ENCODE results near the gene THSD7B. TPM values are rescaled to one million over a fixed set of nuclear protein-coding genes. Genes with fewer than 3 reads are reported as not detected.

The THSD7B gene
- total RNA-seq, 1 donor from 2014 or later: 12.0 TPM

GRCh38 chr2:137180012-137180411, 414.7 kb downstream of the THSD7B start:
- no peak for DNase-seq (ENCODE audit: low spot score, unreplicated experiment)
- Mint-ChIP-seq H3K4me3 (ENCODE audit: low read depth) (no peak overlapping the region), H3K4me1 (ENCODE audit: low read depth) (no peaks in the 10 kb centered on the region), H3K27ac (no peak overlapping the region), H3K9me3 (ENCODE audit: low read depth) (no peaks in the 10 kb centered on the region), H3K36me3 (ENCODE audit: insufficient read depth) (no peaks in the 10 kb centered on the region), H3K27me3 (no peaks in the 10 kb centered on the region)
- no peak for TF ChIP-seq CTCF (IDR thresholded peaks at IDR 0.05; ENCODE audit: unreplicated experiment)

DNA sequence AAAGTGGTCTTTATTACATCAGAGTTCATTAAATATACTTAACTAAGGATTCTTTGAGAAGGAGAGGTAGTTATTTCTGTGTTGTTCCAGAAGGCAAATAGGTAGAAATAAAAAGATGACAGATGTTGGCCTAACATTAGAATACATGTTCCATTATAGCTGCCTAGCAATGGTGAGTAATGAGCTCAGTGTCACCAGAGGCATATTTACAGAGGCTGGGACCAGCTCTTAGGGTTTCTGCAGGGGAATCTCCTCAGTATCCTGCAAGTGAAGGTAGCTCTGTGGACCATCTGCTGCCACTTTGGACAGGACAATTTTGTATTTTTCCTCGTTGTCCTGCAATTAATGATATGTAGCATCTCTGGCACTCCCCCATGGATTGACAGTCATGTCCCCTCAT, 416.0 kb downstream of the THSD7B start:
- no peaks in the 10 kb centered on the region for H3K4me1 Mint-ChIP-seq (ENCODE audit: low read depth)
- DNase-seq (ENCODE audit: low spot score, unreplicated experiment): no peak
- H3K4me3 Mint-ChIP-seq (ENCODE audit: low read depth): no peak overlapping the region
- no peak overlapping the region for H3K27ac Mint-ChIP-seq
- no peaks in the 10 kb centered on the region for H3K9me3 Mint-ChIP-seq (ENCODE audit: low read depth)
- H3K27me3 Mint-ChIP-seq: no peaks in the 10 kb centered on the region
- H3K36me3 Mint-ChIP-seq (ENCODE audit: insufficient read depth): no peaks in the 10 kb centered on the region
- TF ChIP-seq CTCF (IDR thresholded peaks at IDR 0.05; ENCODE audit: unreplicated experiment): no peak

- no peaks in the 10 kb centered on the region for H3K9me3 Mint-ChIP-seq (ENCODE audit: low read depth)
- no peak overlapping the region for H3K4me3 Mint-ChIP-seq (ENCODE audit: low read depth)
- no peak for DNase-seq (ENCODE audit: low spot score, unreplicated experiment)
- H3K27ac Mint-ChIP-seq: no peak overlapping the region
- no peaks in the 10 kb centered on the region for H3K4me1 Mint-ChIP-seq (ENCODE audit: low read depth)
- TF ChIP-seq CTCF (IDR thresholded peaks at IDR 0.05; ENCODE audit: unreplicated experiment): no peak
- no peaks in the 10 kb centered on the region for H3K36me3 Mint-ChIP-seq (ENCODE audit: insufficient read depth)
- no peaks in the 10 kb centered on the region for H3K27me3 Mint-ChIP-seq
These were observed 416.7 kb downstream of the THSD7B start for GRCh38 chr2:137182071-137182470.

GRCh38 chr2:137183206-137183898, 418.0 kb downstream of the THSD7B start:
- no peak for DNase-seq (ENCODE audit: low spot score, unreplicated experiment)
- no peaks in the 10 kb centered on the region for H3K36me3 Mint-ChIP-seq (ENCODE audit: insufficient read depth)
- H3K27me3 Mint-ChIP-seq: no peaks in the 10 kb centered on the region
- H3K4me3 Mint-ChIP-seq (ENCODE audit: low read depth): no peak overlapping the region
- H3K9me3 Mint-ChIP-seq (ENCODE audit: low read depth): no peaks in the 10 kb centered on the region
- no peak overlapping the region for H3K27ac Mint-ChIP-seq
- TF ChIP-seq CTCF (IDR thresholded peaks at IDR 0.05; ENCODE audit: unreplicated experiment): no peak
- H3K4me1 Mint-ChIP-seq (ENCODE audit: low read depth): no peaks in the 10 kb centered on the region

GRCh38 chr2:137185378-137186078, 420.2 kb downstream of the THSD7B start:
- Mint-ChIP-seq H3K27ac (no peak overlapping the region), H3K27me3 (no peaks in the 10 kb centered on the region), H3K4me1 (ENCODE audit: low read depth) (no peaks in the 10 kb centered on the region), H3K36me3 (ENCODE audit: insufficient read depth) (no peaks in the 10 kb centered on the region), H3K4me3 (ENCODE audit: low read depth) (no peak overlapping the region), H3K9me3 (ENCODE audit: low read depth) (no peaks in the 10 kb centered on the region)
- no peak for TF ChIP-seq CTCF (IDR thresholded peaks at IDR 0.05; ENCODE audit: unreplicated experiment)
- DNase-seq (ENCODE audit: low spot score, unreplicated experiment): no peak

Data from progenitor cell of endocrine pancreas (in vitro differentiated cells).